22Rv1 (cell line): ENCODE results near the gene ALDOB.

ENCODE experiments used
- H3K27ac ChIP-seq: fragments of 450-650 bp; 2 replicates; pipeline ENCODE4 v1.5.1; 2017
- CTCF ChIP-seq: fragments of 450-650 bp; IDR thresholded peaks from 2 replicates; pipeline ENCODE4 v1.5.1; 2017; ENCODE audit warnings: mild to moderate bottlenecking
- ZFX ChIP-seq: fragments of 450-650 bp; IDR thresholded peaks from 2 replicates; pipeline ENCODE4 v1.6.1; 2017; ENCODE audit warnings: antibody characterized with exemption, borderline replicate concordance

ALDOB gene

GRCh38 chr9:101438523-101438922, 2.9 kb upstream of the ALDOB start:
- no peak overlapping the region for H3K27ac ChIP-seq
- TF ChIP-seq CTCF, result no peak
- TF ChIP-seq ZFX, result no peak

- no peak for TF ChIP-seq CTCF
- TF ChIP-seq ZFX, result no peak
These were observed 2.2 kb upstream of the ALDOB start for GRCh38 chr9:101437806-101438232.

GRCh38 chr9:101434998-101435397, 576 bp downstream of the ALDOB start:
- no peak overlapping the region for H3K27ac ChIP-seq
- TF ChIP-seq CTCF (no peak), ZFX (no peak)

More at GRCh38 chr9:101437806-101438232, 2.2 kb upstream of the ALDOB start:
- H3K27ac ChIP-seq, result no peak overlapping the region

GRCh38 chr9:101433229-101433628, 2.3 kb downstream of the ALDOB start:
- no peak overlapping the region for H3K27ac ChIP-seq
- TF ChIP-seq ZFX (no peak), CTCF (no peak)

- TF ChIP-seq CTCF, result no peak
- no peak for TF ChIP-seq ZFX
- no peak overlapping the region for H3K27ac ChIP-seq
These were observed 2.8 kb downstream of the ALDOB start for GRCh38 chr9:101432740-101433139.

- no peak overlapping the region for H3K27ac ChIP-seq
- TF ChIP-seq CTCF (no peak), ZFX (no peak)
These were observed 3.4 kb downstream of the ALDOB start for GRCh38 chr9:101432171-101432570.

GRCh38 chr9:101429736-101430135, 5.8 kb downstream of the ALDOB start:
- H3K27ac ChIP-seq, result no peak overlapping the region

More at GRCh38 chr9:101429736-101430135, 5.8 kb downstream of the ALDOB start:
- TF ChIP-seq ZFX (no peak), CTCF (no peak)
